Spleen (tissue), 11 donors: ENCODE measurements around the gene INTS13. TPM values are rescaled to one million over a fixed set of nuclear protein-coding genes. Genes with fewer than 3 reads are reported as not detected.

Source experiments
- DNase-seq: peaks from one replicate; pipeline ENCODE4 v3.0.0-alpha.2; 2020
- H3K27ac ChIP-seq, 8 donors: fragments of 200-600 bp; sonication (generic) in 7 of 8; 1 replicate in 4 of 8; 2 replicates in 4 of 8; pipeline versions ENCODE4 v1.5.0 to v1.8.0; 2016 to 2021; ENCODE audit warnings: inconsistent platforms in 4 of 8, mild to moderate bottlenecking in 4 of 8, moderate library complexity in 1 of 8
- H3K27me3 ChIP-seq, 7 donors: fragments of 200-600 bp; sonication (generic) in 6 of 7; replicated peaks in 1 of 7; 1 replicate in 4 of 7; 2 replicates in 3 of 7; pipeline versions ENCODE4 v1.5.0 to v1.8.0; 2016 to 2021; ENCODE audit warnings: inconsistent platforms in 3 of 7, mild to moderate bottlenecking in 1 of 7
- H3K36me3 ChIP-seq, 6 donors: fragments of 200-600 bp; sonication (generic) in 5 of 6; 1 replicate in 4 of 6; 2 replicates in 2 of 6; pipeline versions ENCODE4 v1.5.0 to v1.8.0; 2016 to 2021; ENCODE audit warnings: inconsistent platforms in 2 of 6
- H3K4me1 ChIP-seq, 6 donors: fragments of 200-600 bp; sonication (generic) in 5 of 6; 1 replicate in 3 of 6; 2 replicates in 3 of 6; pipeline versions ENCODE4 v1.5.0 to v1.8.0; 2016 to 2021; ENCODE audit warnings: inconsistent platforms in 3 of 6
- H3K4me3 ChIP-seq, 8 donors: fragments of 200-600 bp; sonication (generic) in 7 of 8; 1 replicate in 4 of 8; 2 replicates in 4 of 8; pipeline versions ENCODE4 v1.5.0 to v1.8.0; 2016 to 2021; ENCODE audit warnings: inconsistent platforms in 4 of 8, mild to moderate bottlenecking in 4 of 8, moderate library complexity in 2 of 8
- H3K9me3 ChIP-seq, 8 donors: fragments of 200-600 bp; sonication (generic) in 7 of 8; 1 replicate in 4 of 8; 2 replicates in 4 of 8; pipeline versions ENCODE4 v1.5.0 to v1.8.0; 2016 to 2021; ENCODE audit warnings: inconsistent platforms in 4 of 8
- CTCF ChIP-seq, 11 experiments: fragments of 200-600 bp in 7 of 11; fragments of 450-650 bp in 4 of 11; sonication (generic) in 4 of 11; IDR thresholded peaks in 8 of 11; conservative IDR thresholded peaks in 3 of 11; 1 replicate in 7 of 11; 2 replicates in 4 of 11; pipeline versions ENCODE4 v1.4.0 to v1.8.0; 2016 to 2021; ENCODE audit warnings: antibody characterized with exemption in 11 of 11, inconsistent platforms in 4 of 11, mild to moderate bottlenecking in 1 of 11
- POLR2A ChIP-seq, 3 donors: fragments of 450-650 bp; IDR thresholded peaks; one replicate each; pipeline ENCODE4 v1.5.1; 2017; ENCODE audit warnings: antibody characterized with exemption in 3 of 3, mild to moderate bottlenecking in 1 of 3
- POLR2AphosphoS5 ChIP-seq, 3 donors: sonication (generic); formaldehyde crosslinking; IDR thresholded peaks; one replicate each; pipeline ENCODE4 v1.5.1; 2017; ENCODE audit warnings: antibody characterized with exemption in 3 of 3
- WGBS, 5 donors: extraction: QIAGEN DNeasy Blood & Tissue Kit in 3 of 5; methylation state at CpG; one replicate each; pipeline versions ENCODE4 v1.1.5 to v1.1.7; 2013 to 2018; 5-methylcytosine and 5-hydroxymethylcytosine counted together
- intact Hi-C: fragments of 100-400 bp; cut with DNase I; formaldehyde crosslinking; loops from one replicate; pipeline ENCODE4 v1.15.0; 2023; ENCODE audit warnings: low total_unique reads
- polyA plus RNA-seq, 3 donors: library from polyadenylated mRNA; stranded (reverse); fragments of 200-250 nt; gene quantifications; one replicate each; pipeline ENCODE4 v1.2.1, GENCODE V29; 2013
- total RNA-seq, 7 donors: library from RNA; depleted of rRNA in 3 of 7; stranded (reverse); fragments of >200 nt in 3 of 7; fragmentation: NEBNext Ultra II Directional in 4 of 7; extraction: Animal tissue kit (Norgen Biotek cat#: 25700) in 4 of 7; gene quantifications; one replicate each; pipeline versions ENCODE4 v1.1.0 to v1.2.1, GENCODE V29; 2016 to 2021
- donor health status: healthy with polysubstance abuse.
- donor health status: DM: no; HTN: no; CAD: no; lungs with moderate emphysema.
- donor health status: DM: no; HTN: no; CAD: no.
- donor health status: Bipolar disorder and iron deficiency.
- donor health status: healthy.
- donor health status: DM: no; HTN: no; CAD: no.
- donor health status: DM: yes; HTN: yes; CAD: no.

INTS13 gene
- total and polyA plus RNA-seq, 10 donors = 16.4 to 31.1 (median 26.0) TPM

- Histone ChIP-seq H3K36me3 (no peaks in the 10 kb centered on the region), H3K27ac (no peak overlapping the region), H3K27me3 (no peaks in the 10 kb centered on the region), H3K4me3 (no peak overlapping the region), H3K4me1 (peaks cover 0 to 34% (median 14%) of the 10 kb centered on the region in 6 donors), H3K9me3 (no peaks in the 10 kb centered on the region)
- intact Hi-C loops = no loop called here
- no peak for DNase-seq
- no peak for TF ChIP-seq POLR2AphosphoS5 (IDR thresholded peaks at IDR 0.05)
- no peak for TF ChIP-seq POLR2A (IDR thresholded peaks at IDR 0.05)
- TF ChIP-seq CTCF (IDR thresholded peaks at IDR 0.05 in 8 of 11, conservative IDR thresholded peaks at IDR 0.05 in 3 of 11) = no peak
- 73 to 90% (median 78%) methylated on average over 2 of the region's 2 CpGs for WGBS, 5 donors
These were observed 65.8 kb downstream of the INTS13 start for GRCh38 chr12:26871985-26872384.

GRCh38 chr12:26870491-26871419 lies 67.0 kb downstream of the INTS13 start:
- peaks cover 0 to 41% (median 14%) of the 10 kb centered on the region in 6 donors for H3K4me1 ChIP-seq
- DNase-seq = no peak
- no peaks in the 10 kb centered on the region for H3K9me3 ChIP-seq
- no peak overlapping the region for H3K27ac ChIP-seq
- intact Hi-C loops = no loop called here
- 31 to 51% (median 40%) methylated on average over 11 of the region's 11 CpGs for WGBS, 5 donors
- no peak overlapping the region for H3K4me3 ChIP-seq
- TF ChIP-seq POLR2A (IDR thresholded peaks at IDR 0.05) = no peak
- TF ChIP-seq CTCF (IDR thresholded peaks at IDR 0.05 in 8 of 11, conservative IDR thresholded peaks at IDR 0.05 in 3 of 11) = no peak
- TF ChIP-seq POLR2AphosphoS5 (IDR thresholded peaks at IDR 0.05) = no peak
- H3K27me3 ChIP-seq = no peaks in the 10 kb centered on the region
- no peaks in the 10 kb centered on the region for H3K36me3 ChIP-seq

DNA sequence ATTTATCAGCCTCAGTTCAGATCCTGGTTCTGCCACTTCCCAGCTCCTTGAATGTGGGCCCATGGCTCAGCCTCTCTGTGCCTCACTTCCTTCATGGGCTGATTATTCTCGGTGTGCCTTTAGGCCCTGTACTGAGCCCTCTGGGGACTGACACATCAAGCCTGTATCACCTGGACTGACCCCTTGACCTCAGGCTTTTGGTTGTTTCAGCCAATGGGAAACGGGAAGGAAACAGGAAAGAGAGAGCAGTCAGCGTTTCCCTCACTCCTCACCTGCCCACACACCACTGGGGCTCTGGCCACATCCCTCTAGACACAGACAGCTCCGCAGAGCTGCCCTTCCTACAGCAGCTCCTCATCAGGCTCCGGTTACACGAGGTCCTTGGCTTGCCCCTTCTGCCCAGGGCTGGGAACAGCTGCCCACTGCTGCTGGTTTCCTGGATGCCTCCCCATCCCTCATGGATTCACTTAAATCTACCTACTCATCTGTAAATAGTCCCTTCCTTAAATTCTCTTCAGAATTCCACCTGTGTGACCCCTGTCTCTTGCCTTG lies 67.8 kb downstream of the INTS13 start:
- no peak overlapping the region for H3K27ac ChIP-seq

More for the DNA sequence above, 67.8 kb downstream of the INTS13 start:
- no peak for TF ChIP-seq POLR2A (IDR thresholded peaks at IDR 0.05)
- TF ChIP-seq CTCF (IDR thresholded peaks at IDR 0.05 in 8 of 11, conservative IDR thresholded peaks at IDR 0.05 in 3 of 11) = no peak
- no peak for TF ChIP-seq POLR2AphosphoS5 (IDR thresholded peaks at IDR 0.05)
- Histone ChIP-seq H3K4me3 (no peak overlapping the region), H3K27me3 (no peaks in the 10 kb centered on the region), H3K4me1 (peaks cover 0 to 41% (median 14%) of the 10 kb centered on the region in 6 donors), H3K9me3 (no peaks in the 10 kb centered on the region), H3K36me3 (no peaks in the 10 kb centered on the region)
- 44 to 66% (median 52%) methylated on average over 6 of the region's 6 CpGs for WGBS, 5 donors
- DNase-seq = no peak
- intact Hi-C loops = no loop called here
